GM12801 (cell line): ENCODE measurements around the gene GRIA1.

Source experiments
- TF ChIP-seq, protein P1 (sequence below): IDR thresholded peaks from one replicate; pipeline ENCODE4 v1.5.1; 2011; ENCODE audit warnings: control low read depth; ENCODE audit not compliant: insufficient read length; ENCODE audit errors: extremely low read depth

Gene GRIA1

DNA sequence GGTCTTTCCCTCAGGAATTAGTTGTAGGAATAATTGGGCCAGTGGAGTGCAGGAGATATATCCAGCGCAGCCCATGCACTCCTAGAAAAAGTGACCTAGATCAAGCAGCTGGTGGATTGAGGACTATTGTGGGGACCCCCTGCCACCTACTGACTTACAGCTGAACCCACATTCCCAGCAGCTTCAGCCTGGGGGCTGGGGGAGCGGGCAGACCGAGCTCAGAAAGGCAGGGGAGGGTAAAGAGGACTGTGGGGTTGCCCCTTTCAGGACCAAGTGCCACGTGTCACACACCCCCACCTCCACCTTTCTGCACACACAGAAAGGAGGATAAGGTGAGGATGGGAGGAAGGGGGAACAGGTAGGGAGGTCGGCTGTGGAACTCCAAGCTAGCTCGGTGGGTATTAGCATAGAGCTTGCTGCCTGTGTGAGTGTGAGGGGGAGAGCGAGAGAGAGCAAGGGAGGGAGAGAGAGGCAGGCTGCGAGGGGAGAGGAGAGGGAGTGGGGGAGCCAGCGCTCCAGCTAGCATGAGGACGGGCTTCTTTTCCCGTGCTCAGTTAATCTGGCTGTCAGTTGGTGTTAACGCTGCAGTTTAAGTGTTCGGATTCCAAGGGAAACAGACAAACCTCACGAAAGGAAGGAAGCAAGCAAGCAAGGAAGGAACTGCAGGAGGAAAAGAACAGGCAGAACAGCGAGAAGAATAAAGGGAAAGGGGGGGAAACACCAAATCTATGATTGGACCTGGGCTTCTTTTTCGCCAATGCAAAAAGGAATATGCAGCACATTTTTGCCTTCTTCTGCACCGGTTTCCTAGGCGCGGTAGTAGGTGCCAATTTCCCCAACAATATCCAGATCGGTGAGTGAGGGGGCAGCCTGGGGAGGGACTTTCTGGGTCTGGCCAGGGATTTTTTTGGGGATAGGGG is at the start of gene GRIA1:
Gene GRIA1 (plus strand): TSS at position 553 of the 920 bp plus-strand sequence.
- TF ChIP-seq, protein P1, sequence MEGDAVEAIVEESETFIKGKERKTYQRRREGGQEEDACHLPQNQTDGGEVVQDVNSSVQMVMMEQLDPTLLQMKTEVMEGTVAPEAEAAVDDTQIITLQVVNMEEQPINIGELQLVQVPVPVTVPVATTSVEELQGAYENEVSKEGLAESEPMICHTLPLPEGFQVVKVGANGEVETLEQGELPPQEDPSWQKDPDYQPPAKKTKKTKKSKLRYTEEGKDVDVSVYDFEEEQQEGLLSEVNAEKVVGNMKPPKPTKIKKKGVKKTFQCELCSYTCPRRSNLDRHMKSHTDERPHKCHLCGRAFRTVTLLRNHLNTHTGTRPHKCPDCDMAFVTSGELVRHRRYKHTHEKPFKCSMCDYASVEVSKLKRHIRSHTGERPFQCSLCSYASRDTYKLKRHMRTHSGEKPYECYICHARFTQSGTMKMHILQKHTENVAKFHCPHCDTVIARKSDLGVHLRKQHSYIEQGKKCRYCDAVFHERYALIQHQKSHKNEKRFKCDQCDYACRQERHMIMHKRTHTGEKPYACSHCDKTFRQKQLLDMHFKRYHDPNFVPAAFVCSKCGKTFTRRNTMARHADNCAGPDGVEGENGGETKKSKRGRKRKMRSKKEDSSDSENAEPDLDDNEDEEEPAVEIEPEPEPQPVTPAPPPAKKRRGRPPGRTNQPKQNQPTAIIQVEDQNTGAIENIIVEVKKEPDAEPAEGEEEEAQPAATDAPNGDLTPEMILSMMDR, result no peak

DNA sequence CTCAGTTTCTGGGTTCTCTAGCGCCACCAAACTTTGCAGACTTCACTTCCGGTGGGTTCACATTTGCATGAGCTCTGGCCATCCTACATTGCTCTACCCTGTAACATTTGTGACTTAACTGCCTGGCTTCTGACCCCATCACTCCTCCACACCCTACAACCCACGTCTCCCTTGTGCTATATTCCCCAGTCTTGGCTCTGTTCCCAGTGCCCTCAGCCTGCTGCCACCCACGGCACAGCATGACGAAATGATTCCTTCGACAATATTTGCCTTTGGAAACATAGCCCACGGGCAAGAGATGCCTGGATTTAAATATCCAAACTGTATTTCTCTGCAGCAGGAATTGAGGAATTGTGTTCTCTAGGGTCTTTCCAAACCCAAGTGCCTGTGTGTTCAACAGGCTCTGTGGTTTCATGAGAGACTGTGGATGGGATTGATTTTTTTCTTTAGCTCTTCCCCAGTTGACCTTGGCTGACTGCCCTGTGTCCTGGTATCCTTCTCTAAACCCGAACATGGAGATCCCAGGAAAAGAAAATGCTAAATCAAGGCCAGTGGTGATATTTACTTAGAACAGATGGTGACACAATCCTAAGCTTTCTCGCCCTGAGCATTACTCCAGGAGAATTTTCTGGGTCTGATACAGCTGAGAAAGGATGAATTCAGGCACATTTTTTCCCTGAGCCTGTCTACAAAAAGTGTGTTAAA is 44.4 kb upstream of the GRIA1 start:
- TF ChIP-seq, protein P1, result no peak

DNA sequence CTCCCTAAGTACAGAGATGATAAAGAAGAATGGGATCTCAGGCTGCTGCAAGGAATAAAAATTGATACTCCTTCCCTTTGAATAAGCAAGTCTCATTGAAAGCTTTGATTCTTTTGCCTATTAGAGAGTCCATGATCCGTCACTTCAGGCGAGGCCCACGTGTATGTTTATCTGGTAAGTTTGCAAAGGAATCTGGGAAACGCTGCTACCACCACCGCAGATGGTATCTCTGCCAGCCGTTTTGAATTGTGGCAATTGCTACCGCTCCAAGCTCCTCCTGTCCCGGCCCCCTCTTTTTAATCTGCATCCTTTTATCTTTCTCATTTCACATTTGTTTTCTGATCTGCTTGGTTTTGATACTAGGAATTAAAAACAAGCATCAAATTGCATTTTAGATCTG is 42.9 kb upstream of the GRIA1 start:
- TF ChIP-seq, protein P1, result no peak

DNA sequence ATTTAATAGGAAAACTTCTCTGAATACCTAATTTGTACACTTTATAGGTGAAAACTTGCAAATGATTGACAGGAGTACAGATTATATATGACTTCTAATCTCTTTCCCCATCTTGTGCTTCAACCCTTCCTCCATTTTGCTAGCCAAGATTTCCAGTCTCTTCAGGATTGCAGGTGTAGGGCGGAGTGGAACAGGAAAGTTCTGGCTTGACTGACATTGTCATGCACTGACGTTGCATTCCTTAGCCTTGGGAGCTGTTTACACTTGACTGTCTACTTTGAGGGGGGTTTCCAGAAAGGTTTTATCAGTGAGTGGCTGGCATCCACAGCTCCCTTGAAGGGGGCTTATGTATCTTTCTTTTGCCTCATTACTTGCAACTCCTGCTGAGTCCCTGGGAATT is 34.1 kb upstream of the GRIA1 start:
- TF ChIP-seq, protein P1, result no peak

DNA sequence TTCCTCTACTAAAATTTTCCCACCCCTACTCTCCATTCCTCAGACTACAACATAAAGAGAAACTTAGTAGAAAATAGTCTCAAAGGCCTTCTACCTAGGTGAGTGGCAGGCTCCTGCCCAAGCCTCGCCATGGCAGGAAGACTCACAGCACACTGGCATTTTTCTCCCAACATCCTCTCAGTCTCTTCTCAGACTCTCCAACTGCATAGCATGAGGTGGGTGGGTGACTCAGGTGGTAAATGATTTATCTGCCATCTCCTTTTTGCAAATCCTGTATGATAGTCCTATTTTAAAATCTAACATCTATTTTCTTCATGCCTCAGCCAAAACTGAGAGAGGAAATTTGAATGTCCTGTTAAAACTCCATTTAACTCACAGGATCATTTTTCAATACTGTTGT is 33.5 kb upstream of the GRIA1 start:
- TF ChIP-seq, protein P1, result no peak

DNA sequence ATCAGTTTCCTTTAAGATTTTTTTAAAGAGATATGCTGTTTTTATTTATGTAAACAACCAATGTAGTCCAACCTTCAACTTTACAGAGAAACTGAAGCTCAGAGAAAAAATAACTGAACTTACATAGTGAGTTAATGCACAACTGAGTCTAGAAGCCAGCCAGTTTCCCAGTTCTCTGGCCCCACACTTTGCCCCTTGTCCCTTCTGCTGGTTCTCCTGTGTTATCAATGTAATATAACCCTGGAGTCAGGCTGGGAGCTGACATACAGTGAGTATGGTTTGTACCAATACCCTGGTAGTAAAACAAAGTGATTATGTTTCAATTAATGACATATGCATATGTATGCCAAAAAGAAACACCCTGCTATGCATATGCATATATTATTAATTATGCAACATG is 32.2 kb upstream of the GRIA1 start:
- TF ChIP-seq, protein P1, result no peak

DNA sequence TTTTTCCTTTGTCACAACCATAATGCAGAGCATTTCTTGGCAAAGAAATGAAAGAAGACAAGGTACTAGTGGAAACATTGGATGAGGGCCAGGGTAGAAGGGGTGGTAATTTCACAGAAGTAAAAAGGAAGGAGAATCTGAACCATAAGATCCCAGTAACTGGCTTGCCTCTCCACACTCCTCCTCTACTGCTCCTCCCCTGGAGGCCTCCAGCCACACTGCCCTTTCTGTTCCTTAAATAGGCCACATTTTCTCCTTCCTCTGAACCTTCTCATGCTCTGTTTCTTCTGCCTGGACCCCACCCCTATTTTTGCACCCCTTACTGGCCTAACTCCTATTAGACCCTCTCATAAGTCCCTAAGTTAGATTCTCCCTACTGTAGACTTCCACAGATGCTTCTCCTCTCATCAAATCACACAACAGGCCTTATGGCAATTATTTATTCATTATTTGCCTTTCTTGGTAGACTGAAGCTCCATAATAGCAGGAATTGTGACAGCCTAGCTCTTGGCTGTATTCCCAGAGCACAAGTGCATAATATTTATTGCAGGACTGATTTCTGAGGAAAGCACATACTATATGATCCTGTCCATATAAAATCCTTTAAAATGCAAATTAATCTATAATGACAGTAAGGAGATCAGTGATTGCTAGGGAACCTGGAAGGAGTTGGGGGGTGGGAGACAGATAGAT is 31.3 kb upstream of the GRIA1 start:
- TF ChIP-seq, protein P1, result no peak
